ENCODE data around the gene EPHA1. TPM values are rescaled to one million over a fixed set of nuclear protein-coding genes. Genes with fewer than 3 reads are reported as not detected.

EPHA1 gene
- total and polyA plus RNA-seq, 2 donors (not counting 3 experiments of a cell fraction or from before 2014, with no cell fraction given): 0.07 TPM; not detected in 1

GRCh38 chr7:143356414-143357050 lies 52.1 kb downstream of the EPHA1 start:
- no peak for DNase-seq (ENCODE audit: low read depth, low spot score)
- H3K9me3 ChIP-seq (replicated peaks; ENCODE audit: control insufficient read depth, insufficient read depth, low read length): no peaks in the 10 kb centered on the region
- POLR2A ChIA-PET: no interaction called here
- H3K9ac ChIP-seq (replicated peaks; ENCODE audit: extremely low read depth, insufficient read depth, low read length): no peak overlapping the region
- H3K79me2 ChIP-seq (ENCODE audit: control insufficient read depth, insufficient read depth, low read length): no peaks in the 10 kb centered on the region
- no peaks in the 10 kb centered on the region for H3K9me1 ChIP-seq (replicated peaks; ENCODE audit: control insufficient read depth, extremely low read depth, insufficient read depth, low read length)
- FAIRE-seq: no peak
- no peak overlapping the region for H3K4me3 ChIP-seq (replicated peaks in 1 of 3; ENCODE audit: insufficient read depth in 1 of 3, low read depth in 1 of 3, low read length in 3 of 3)
- CTCF ChIA-PET: interaction anchor here (1.1 to 1.5 kb wide), 4 partner anchors 11 to 22 kb away, joined by 3 to 4 read pairs (median 3); no protein-coding TSS in a partner anchor
- no peak overlapping the region for H3K4me2 ChIP-seq (ENCODE audit: insufficient read depth, low read length)
- no peak overlapping the region for H2AFZ ChIP-seq (ENCODE audit: low read depth, low read length)
- TF ChIP-seq GATA2 (IDR thresholded peaks at IDR 0.05; ENCODE audit: insufficient read depth, insufficient read length, low read depth, low read length) (no peak), JUN (IDR thresholded peaks at IDR 0.05; ENCODE audit: borderline replicate concordance, insufficient read depth, insufficient read length, low read depth) (no peak), FOS (IDR thresholded peaks at IDR 0.05; ENCODE audit: borderline replicate concordance, insufficient read depth, low read length) (no peak), POLR2AphosphoS5 (IDR thresholded peaks at IDR 0.05; ENCODE audit: insufficient read depth, low read depth, low read length) (no peak), MAX (IDR thresholded peaks at IDR 0.05; ENCODE audit: insufficient read depth, insufficient read length) (no peak), MYC (IDR thresholded peaks at IDR 0.05; ENCODE audit: low read depth, low read length) (no peak), POLR2A (IDR thresholded peaks at IDR 0.05; ENCODE audit: low read depth, low read length) (no peak)
- intact Hi-C loops (cut with micrococcal nuclease): no loop called here
- no TSS peak for BruUV-seq (replicated peaks)
- no peak overlapping the region for H3K27ac ChIP-seq (ENCODE audit: insufficient read depth, low read depth, low read length)
- no peaks in the 10 kb centered on the region for H4K20me1 ChIP-seq (replicated peaks; ENCODE audit: control insufficient read depth, extremely low read depth, insufficient read depth, low read length)
- dilution Hi-C loops (cut with MboI; ENCODE audit: extremely low pct_ligation_motif_present, low sequenced_read_pairs): no loop called here
- no peaks in the 10 kb centered on the region for H3K4me1 ChIP-seq (ENCODE audit: control insufficient read depth, extremely low read depth, insufficient read depth, low read length)
- H3K27me3 ChIP-seq (ENCODE audit: control insufficient read depth in 2 of 2, insufficient read depth in 2 of 2, low read length in 2 of 2): peaks cover 7 to 11% of the 10 kb centered on the region in 2 experiments
- no peaks in the 10 kb centered on the region for H3K36me3 ChIP-seq (ENCODE audit: control insufficient read depth in 2 of 2, extremely low read depth in 1 of 2, insufficient read depth in 2 of 2, low read length in 2 of 2)

All from endothelial cell of umbilical vein (primary cell).